Measurements from ENCODE around the gene SPAG16. TPM values are rescaled to one million over a fixed set of nuclear protein-coding genes. Genes with fewer than 3 reads are reported as not detected.

Gene SPAG16
- total RNA-seq, 1 donor from 2014 or later: 18.7 TPM

GRCh38 chr2:213545481-213545880 is 261.2 kb downstream of the SPAG16 start:
- no peak overlapping the region for H3K4me3 Mint-ChIP-seq (ENCODE audit: unreplicated experiment)
- H3K36me3 Mint-ChIP-seq (ENCODE audit: low read depth): no peaks in the 10 kb centered on the region
- no peaks in the 10 kb centered on the region for H3K4me1 Mint-ChIP-seq (ENCODE audit: low read depth)
- no peak for DNase-seq (ENCODE audit: low spot score)
- H3K9me3 Mint-ChIP-seq (ENCODE audit: low read depth): no peaks in the 10 kb centered on the region
- no peak for TF ChIP-seq CTCF (IDR thresholded peaks at IDR 0.05)
- no peaks in the 10 kb centered on the region for H3K27me3 Mint-ChIP-seq (ENCODE audit: low read depth)
- H3K27ac Mint-ChIP-seq (ENCODE audit: unreplicated experiment): no peak overlapping the region

- no peak overlapping the region for H3K4me3 Mint-ChIP-seq (ENCODE audit: unreplicated experiment)
- no peak for TF ChIP-seq CTCF (IDR thresholded peaks at IDR 0.05)
- no peak for DNase-seq (ENCODE audit: low spot score)
- H3K27me3 Mint-ChIP-seq (ENCODE audit: low read depth): no peaks in the 10 kb centered on the region
- H3K9me3 Mint-ChIP-seq (ENCODE audit: low read depth): no peaks in the 10 kb centered on the region
- H3K4me1 Mint-ChIP-seq (ENCODE audit: low read depth): no peaks in the 10 kb centered on the region
- no peaks in the 10 kb centered on the region for H3K36me3 Mint-ChIP-seq (ENCODE audit: low read depth)
- no peak overlapping the region for H3K27ac Mint-ChIP-seq (ENCODE audit: unreplicated experiment)
Observed at GRCh38 chr2:213545964-213546475, 261.8 kb downstream of the SPAG16 start.

GRCh38 chr2:213551526-213551925 is 267.3 kb downstream of the SPAG16 start:
- Mint-ChIP-seq H3K4me3 (ENCODE audit: unreplicated experiment) (no peak overlapping the region), H3K9me3 (ENCODE audit: low read depth) (peaks cover 11% of the 10 kb centered on the region), H3K4me1 (ENCODE audit: low read depth) (no peaks in the 10 kb centered on the region), H3K36me3 (ENCODE audit: low read depth) (peaks cover 3% of the 10 kb centered on the region), H3K27ac (ENCODE audit: unreplicated experiment) (no peak overlapping the region), H3K27me3 (ENCODE audit: low read depth) (no peaks in the 10 kb centered on the region)
- no peak for DNase-seq (ENCODE audit: low spot score)
- TF ChIP-seq CTCF (IDR thresholded peaks at IDR 0.05): no peak

GRCh38 chr2:213559053-213559452 is 274.8 kb downstream of the SPAG16 start:
- no peak for TF ChIP-seq CTCF (IDR thresholded peaks at IDR 0.05)
- Mint-ChIP-seq H3K27ac (ENCODE audit: unreplicated experiment) (no peak overlapping the region), H3K4me3 (ENCODE audit: unreplicated experiment) (no peak overlapping the region), H3K9me3 (ENCODE audit: low read depth) (peaks cover 19% of the 10 kb centered on the region), H3K36me3 (ENCODE audit: low read depth) (peaks cover 4% of the 10 kb centered on the region), H3K27me3 (ENCODE audit: low read depth) (no peaks in the 10 kb centered on the region), H3K4me1 (ENCODE audit: low read depth) (no peaks in the 10 kb centered on the region)
- no peak for DNase-seq (ENCODE audit: low spot score)

GRCh38 chr2:213561759-213562158 is 277.5 kb downstream of the SPAG16 start:
- Mint-ChIP-seq H3K36me3 (ENCODE audit: low read depth) (no peaks in the 10 kb centered on the region), H3K9me3 (ENCODE audit: low read depth) (peaks cover 5% of the 10 kb centered on the region), H3K27ac (ENCODE audit: unreplicated experiment) (no peak overlapping the region), H3K27me3 (ENCODE audit: low read depth) (no peaks in the 10 kb centered on the region), H3K4me1 (ENCODE audit: low read depth) (no peaks in the 10 kb centered on the region), H3K4me3 (ENCODE audit: unreplicated experiment) (no peak overlapping the region)
- no peak for TF ChIP-seq CTCF (IDR thresholded peaks at IDR 0.05)
- no peak for DNase-seq (ENCODE audit: low spot score)
